Posterior vena cava (tissue), 2 donors: ENCODE measurements around the gene CA5B. TPM values are rescaled to one million over a fixed set of nuclear protein-coding genes. Genes with fewer than 3 reads are reported as not detected.
"Not testable (repeated sequence)": the region's sequence is repeated elsewhere in the genome, so short reads cannot be mapped to it uniquely, and the experiment has no call there.

Experiments
- DNase-seq: peaks from one replicate; pipeline ENCODE4 v3.0.0-alpha.2; 2020; ENCODE audit warnings: low spot score
- intact Hi-C, 2 donors: fragments of 100-400 bp; cut with DNase I; formaldehyde crosslinking; loops; one replicate each; pipeline versions ENCODE4 v1.14.1 to v1.14.2; 2022 to 2023
- long read RNA-seq, 2 donors: library from polyadenylated mRNA; unstranded; transcript quantifications; one replicate each; pipeline ENCODE4 v2.0.0, GENCODE V29; 2020 to 2021
- total RNA-seq, 2 donors: library from RNA; stranded (reverse); fragmentation: NEBNext Ultra II Directional; extraction: Animal tissue kit (Norgen Biotek cat#: 25700); gene quantifications; one replicate each; pipeline ENCODE4 v1.2.1, GENCODE V29; 2021
- donor health status: DM: yes; HTN: yes; CAD: no.
- donor health status: DM: yes; HTN: yes; CAD: no.

Gene CA5B
- total RNA-seq = 10 to 100 TPM; 16.9 to 23.1 TPM
- long read RNA-seq, donor 1, partial matches to known transcripts = 0 of 4 reads
- long read RNA-seq, donor 1, other reads (novel, unspliced or antisense) = 4 of 4 reads
- long read RNA-seq, donor 2, partial matches to known transcripts = 0 of 2 reads
- long read RNA-seq, donor 2, other reads (novel, unspliced or antisense) = 1 of 2 reads

DNA sequence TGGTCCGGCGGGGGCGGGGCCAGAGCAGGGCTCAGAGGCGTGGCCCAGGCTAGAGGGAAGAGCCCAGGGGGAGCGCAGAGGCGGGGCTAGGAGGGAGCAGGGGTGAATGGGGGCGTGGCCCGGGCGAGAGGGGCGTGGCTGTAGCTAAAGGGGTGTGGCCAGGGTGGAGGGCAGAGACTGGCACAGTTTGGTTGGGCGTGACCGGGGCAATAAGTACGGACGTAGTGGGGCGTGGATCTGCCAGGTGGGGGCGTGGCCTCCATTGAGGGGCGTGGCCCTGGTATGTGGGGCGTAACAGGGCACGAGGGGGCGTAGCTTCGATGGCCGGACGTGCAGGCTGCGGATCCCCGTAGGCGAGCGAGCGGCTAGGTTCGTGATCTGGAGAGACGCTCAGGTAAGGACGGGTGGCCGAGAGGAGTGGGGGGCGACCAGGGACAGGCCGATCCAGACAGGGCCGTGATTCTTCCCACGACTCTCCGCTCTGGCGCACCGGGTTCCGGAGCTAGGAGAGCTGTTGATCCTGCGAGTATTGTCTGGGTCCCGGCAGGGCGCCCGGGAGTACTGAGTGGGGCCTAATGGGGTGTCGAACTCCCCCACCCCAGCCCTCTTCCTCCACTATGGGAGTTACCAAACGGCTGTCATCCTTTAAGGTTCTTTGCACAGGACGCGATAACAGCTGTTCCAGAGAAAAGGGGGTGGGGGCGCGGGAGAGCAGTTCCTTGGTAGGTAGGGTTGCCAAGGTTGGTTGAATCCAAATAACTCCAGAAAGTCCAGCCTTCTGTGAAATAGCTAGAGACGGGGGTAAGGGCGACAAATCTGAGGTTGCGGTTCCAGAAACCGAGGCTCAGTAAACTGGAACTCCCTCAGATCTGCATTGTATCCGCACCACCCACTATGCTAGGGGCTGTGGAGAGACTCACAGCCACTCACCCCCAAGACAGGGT lies at the start of gene CA5B:
CA5B (plus strand) TSS at position 312 of the 944 bp plus-strand sequence. CDS start 11,754 bp downstream, outside the sequence.
- peak; percentile 98 for DNase-seq
- intact Hi-C loops = no loop called here

- intact Hi-C loops = no loop called here
Observed at GRCh38 chrX:15694941-15695451, 43.1 kb upstream of the CA5B start.

DNA sequence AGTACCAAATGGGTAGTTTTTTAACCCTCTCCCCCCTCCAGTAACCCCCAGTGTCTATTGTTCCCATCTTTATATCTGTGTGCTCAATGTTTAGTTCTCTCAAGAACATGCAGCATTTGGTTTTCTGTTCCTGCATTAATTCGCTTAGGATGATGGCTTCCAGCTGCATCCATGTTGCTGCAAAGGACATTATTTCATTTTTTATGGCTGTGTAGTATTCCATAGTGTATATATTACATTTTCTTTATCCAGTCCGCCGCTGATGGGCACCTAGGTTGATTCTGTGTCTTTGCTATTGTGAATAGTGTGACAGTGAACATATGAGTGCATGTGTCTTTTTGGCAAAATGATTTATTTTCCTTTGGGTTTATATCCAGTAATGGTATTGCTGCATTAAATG lies 41.6 kb upstream of the CA5B start:
- no peak for DNase-seq
- intact Hi-C loops = no loop called here

More at GRCh38 chrX:15694941-15695451, 43.1 kb upstream of the CA5B start:
- DNase-seq = no peak

- DNase-seq = no peak
- intact Hi-C loops = no loop called here
Observed at GRCh38 chrX:15702488-15703371, 35.3 kb upstream of the CA5B start.

- DNase-seq, intact Hi-C loops: not testable (repeated sequence)
Observed at GRCh38 chrX:15703809-15704208, 34.3 kb upstream of the CA5B start.

- DNase-seq, intact Hi-C loops: not testable (repeated sequence)
Observed at GRCh38 chrX:15704273-15704672, 33.8 kb upstream of the CA5B start.

DNA sequence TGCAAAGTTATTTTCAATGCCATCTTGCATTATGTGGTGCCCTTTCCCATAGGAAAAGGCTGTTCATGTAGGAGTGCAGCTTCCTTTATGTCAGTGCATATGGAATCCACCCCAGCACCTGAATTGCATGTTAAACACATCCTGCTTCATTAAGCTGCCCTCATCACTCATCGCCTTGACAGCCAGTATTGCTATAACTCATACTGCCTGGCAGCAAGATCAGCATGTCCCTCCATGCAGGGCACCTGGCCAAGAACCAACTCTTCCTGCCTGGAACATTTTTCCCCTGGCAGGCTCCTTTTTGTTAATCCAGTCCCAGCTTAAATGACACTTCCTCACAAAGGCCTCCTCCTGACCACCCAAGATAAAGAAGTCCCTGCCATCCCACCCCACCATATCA lies 23.5 kb upstream of the CA5B start:
- no peak for DNase-seq

GRCh38 chrX:15718283-15718970 lies 19.6 kb upstream of the CA5B start:
- DNase-seq = no peak
- intact Hi-C loops = no loop called here

More for the DNA sequence above, 23.5 kb upstream of the CA5B start:
- intact Hi-C loops = no loop called here

GRCh38 chrX:15719324-15719968 lies 18.6 kb upstream of the CA5B start:
- no peak for DNase-seq
- intact Hi-C loops = no loop called here

GRCh38 chrX:15721911-15722310 lies 16.2 kb upstream of the CA5B start:
- intact Hi-C loops = no loop called here
- no peak for DNase-seq

DNA sequence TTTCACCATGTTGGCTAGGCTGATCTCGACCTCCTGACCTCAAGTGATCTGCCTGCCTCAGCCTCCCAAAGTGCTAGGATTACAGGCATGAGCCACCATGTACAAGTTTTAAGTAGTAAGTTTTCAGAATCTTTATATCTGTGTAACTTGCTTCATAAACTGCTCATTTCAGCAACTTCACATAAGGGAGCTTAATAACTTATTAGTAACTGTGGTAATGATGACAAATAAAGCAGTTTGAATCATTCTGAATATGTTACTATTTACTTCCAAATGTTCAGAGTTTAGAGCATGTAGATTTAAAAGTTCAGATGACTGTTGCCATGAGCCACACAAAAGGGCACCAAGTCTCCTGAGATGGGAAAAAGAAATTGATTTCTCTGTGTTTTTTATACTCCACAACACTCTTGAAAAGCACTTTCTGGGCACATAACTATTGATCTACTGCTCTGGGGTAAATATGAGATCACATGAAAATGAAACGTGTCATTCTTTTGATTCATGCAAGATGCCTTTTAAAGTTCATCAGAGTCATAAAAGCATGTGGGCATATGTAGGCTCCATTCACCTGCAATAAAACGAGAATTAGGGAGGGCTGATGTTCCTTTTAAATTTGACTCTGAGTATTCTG lies 14.1 kb upstream of the CA5B start:
- no peak for DNase-seq
- intact Hi-C loops = no loop called here

DNA sequence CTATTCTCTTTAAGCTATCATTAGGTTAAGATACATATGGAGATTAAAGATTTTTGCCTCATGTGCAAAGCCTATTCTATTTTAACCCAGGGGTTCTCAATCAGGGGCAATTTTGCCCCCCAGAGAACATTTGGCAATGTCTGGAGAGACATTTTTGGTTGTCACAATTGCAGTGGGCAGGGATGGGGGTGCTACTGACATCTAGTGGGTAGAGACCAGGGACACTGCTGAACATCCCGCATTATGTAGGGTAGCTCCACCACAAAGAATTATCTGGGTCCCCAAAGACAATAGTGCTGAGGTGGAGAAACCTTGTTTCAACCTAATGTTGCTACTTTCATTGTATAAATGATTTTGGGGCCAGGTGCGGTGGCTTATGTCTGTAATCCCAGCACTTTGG lies 13.2 kb upstream of the CA5B start:
- intact Hi-C loops = no loop called here
- no peak for DNase-seq

DNA sequence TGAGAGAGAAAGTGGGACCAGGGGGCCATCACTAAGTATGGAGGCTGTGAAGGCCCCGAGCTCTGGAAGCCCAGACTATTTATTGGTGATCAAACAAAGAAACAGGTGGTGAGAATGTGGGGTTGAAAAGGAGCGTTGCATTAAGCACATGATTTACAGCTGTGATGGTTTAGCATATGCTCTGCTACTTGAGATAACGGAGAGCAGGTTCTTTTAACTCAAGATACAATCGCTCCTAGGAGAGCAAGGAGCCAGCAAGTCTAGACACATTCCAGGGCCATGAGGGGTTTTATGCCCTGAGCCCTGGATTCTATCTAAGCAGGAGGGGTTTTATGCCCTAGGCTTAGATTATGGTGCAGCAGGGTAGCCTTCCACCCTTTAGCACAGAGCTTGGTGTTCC lies 6.7 kb upstream of the CA5B start:
- intact Hi-C loops, DNase-seq: not testable (repeated sequence)

GRCh38 chrX:15737190-15737958 lies 696 bp upstream of the CA5B start:
- intact Hi-C loops = no loop called here
- DNase-seq = no peak

DNA sequence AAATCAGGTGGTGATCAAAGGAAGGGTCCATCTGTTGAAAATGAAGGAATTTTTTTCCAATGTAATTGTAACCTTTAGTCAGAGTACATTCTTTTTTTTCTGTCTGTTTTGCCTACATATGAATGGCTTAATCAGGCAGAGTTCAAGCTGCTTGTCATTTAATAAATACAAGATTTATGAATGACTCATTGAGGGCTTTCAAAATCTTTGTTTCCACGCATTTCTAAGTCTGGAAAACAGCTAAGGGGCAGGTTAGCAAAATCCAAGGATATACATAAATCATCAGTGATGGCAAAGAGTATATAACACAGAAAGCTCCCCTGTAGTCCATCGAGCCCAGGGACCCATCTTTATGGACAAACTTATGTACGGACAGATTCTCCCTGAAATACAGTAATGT lies 1.8 kb downstream of the CA5B start:
- DNase-seq = no peak
- intact Hi-C loops = no loop called here

DNA sequence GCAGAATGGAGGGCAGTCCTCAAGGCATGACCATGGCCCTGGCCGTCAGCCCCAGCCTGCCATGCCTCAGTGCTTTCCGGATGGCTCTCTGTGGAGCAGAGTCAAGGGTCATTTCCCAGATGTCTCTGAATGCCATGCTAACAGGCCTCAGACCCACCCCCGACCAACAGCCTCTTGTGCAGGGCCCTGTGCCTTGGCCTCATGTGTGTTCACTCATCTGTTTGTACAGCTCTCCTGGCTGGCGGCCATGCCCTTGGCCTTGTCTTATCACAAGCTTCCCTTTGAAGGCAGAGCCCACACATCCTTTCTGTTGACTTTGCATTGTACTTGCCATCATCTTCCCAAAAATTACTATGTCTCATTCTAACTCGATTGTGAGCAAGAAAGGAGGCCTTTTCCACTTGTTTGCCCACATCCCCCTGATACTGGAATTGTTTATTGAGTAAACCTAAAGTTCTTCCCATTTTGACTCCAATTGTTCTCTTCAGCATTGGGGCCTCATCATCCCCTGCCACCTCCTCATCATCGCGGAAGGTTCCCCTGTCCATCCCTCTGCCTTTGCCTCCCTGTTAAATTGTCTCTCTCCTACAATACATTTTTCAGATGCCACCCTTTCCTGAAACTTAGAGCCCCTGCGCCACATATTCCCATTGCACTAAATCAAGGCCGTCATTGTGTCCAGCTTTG lies 6.3 kb downstream of the CA5B start:
- intact Hi-C loops = no loop called here
- DNase-seq = no peak

DNA sequence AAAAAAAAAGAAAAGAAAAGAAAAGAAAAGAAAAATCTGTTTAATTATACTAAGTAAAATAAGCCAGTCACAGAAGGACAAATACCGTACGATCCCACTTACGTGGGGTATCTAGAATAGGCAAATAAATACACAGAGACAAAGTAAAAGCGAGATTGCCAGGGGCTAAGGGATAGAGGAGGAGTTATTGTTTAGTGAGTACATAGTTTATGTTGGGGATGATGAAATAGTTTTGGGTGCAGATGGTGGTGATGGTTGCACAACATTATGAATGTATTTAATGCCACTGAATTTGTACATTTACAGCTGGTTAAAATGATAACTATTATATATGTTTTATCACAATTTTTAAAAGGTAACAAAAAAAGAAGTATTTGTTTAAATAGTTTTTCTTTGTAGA lies 7.1 kb downstream of the CA5B start:
- DNase-seq = no peak
- intact Hi-C loops = no loop called here
